Parathyroid adenoma (tissue), 2 donors: ENCODE measurements around the gene UBE2I.
A peak's percentile ranks its signal among the peaks of the same experiment; 100 is the strongest.

Experiments
- H2AFZ ChIP-seq: fragments of 300-600 bp; sonication (generic); one replicate; pipeline ENCODE4 v1.7.0; 2017; ENCODE audit warnings: antibody characterized with exemption, mild to moderate bottlenecking
- H3K27ac ChIP-seq: fragments of 300-600 bp; sonication (generic); one replicate; pipeline ENCODE4 v1.7.0; 2017
- H3K27me3 ChIP-seq: fragments of 300-600 bp; sonication (generic); one replicate; pipeline ENCODE4 v1.7.0; 2017; ENCODE audit warnings: low read length; ENCODE audit not compliant: control insufficient read depth, insufficient read depth
- H3K36me3 ChIP-seq: fragments of 300-600 bp; sonication (generic); one replicate; pipeline ENCODE4 v1.7.0; 2017; ENCODE audit warnings: low read length; ENCODE audit not compliant: control insufficient read depth, insufficient read depth
- H3K4me1 ChIP-seq: fragments of 300-600 bp; sonication (generic); one replicate; pipeline ENCODE4 v1.7.0; 2017; ENCODE audit warnings: control low read depth
- H3K4me2 ChIP-seq: fragments of 300-600 bp; sonication (generic); one replicate; pipeline ENCODE4 v1.7.0; 2017; ENCODE audit warnings: low read length
- H3K4me3 ChIP-seq: fragments of 300-600 bp; sonication (generic); one replicate; pipeline ENCODE4 v1.7.0; 2017; ENCODE audit warnings: low read depth, low read length
- H3K79me2 ChIP-seq: fragments of 300-600 bp; sonication (generic); one replicate; pipeline ENCODE4 v1.7.0; 2017; ENCODE audit warnings: control low read depth
- H3K9ac ChIP-seq: fragments of 300-600 bp; sonication (generic); one replicate; pipeline ENCODE4 v1.7.0; 2017; ENCODE audit warnings: mild to moderate bottlenecking
- H3K9me3 ChIP-seq: fragments of 300-600 bp; sonication (generic); one replicate; pipeline ENCODE4 v1.7.0; 2017; ENCODE audit warnings: low read length; ENCODE audit not compliant: control insufficient read depth
- TF ChIP-seq, protein P1 (sequence below): fragments of 300-600 bp; sonication (generic); IDR thresholded peaks from one replicate; pipeline ENCODE4 v1.7.0; 2017; ENCODE audit warnings: antibody characterized with exemption, mild to moderate bottlenecking
- donor health status: primary hyperparathyroidism.

UBE2I gene

GRCh38 chr16:1310832-1311200 lies 1.4 kb downstream of the UBE2I start:
- H3K27ac ChIP-seq = peak overlapping the region; percentile 5
- H3K79me2 ChIP-seq = peaks cover 55% of the 10 kb centered on the region
- TF ChIP-seq, protein P1, sequence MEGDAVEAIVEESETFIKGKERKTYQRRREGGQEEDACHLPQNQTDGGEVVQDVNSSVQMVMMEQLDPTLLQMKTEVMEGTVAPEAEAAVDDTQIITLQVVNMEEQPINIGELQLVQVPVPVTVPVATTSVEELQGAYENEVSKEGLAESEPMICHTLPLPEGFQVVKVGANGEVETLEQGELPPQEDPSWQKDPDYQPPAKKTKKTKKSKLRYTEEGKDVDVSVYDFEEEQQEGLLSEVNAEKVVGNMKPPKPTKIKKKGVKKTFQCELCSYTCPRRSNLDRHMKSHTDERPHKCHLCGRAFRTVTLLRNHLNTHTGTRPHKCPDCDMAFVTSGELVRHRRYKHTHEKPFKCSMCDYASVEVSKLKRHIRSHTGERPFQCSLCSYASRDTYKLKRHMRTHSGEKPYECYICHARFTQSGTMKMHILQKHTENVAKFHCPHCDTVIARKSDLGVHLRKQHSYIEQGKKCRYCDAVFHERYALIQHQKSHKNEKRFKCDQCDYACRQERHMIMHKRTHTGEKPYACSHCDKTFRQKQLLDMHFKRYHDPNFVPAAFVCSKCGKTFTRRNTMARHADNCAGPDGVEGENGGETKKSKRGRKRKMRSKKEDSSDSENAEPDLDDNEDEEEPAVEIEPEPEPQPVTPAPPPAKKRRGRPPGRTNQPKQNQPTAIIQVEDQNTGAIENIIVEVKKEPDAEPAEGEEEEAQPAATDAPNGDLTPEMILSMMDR = no peak
- no peaks in the 10 kb centered on the region for H3K36me3 ChIP-seq
- H3K4me3 ChIP-seq = peak overlapping the region; percentile 72
- peak overlapping the region; percentile 91 for H3K4me2 ChIP-seq
- no peaks in the 10 kb centered on the region for H3K9me3 ChIP-seq
- no peak overlapping the region for H2AFZ ChIP-seq
- no peaks in the 10 kb centered on the region for H3K27me3 ChIP-seq
- H3K4me1 ChIP-seq = peaks cover 19% of the 10 kb centered on the region
- no peak overlapping the region for H3K9ac ChIP-seq

GRCh38 chr16:1311212-1311737 lies 1.8 kb downstream of the UBE2I start:
- TF ChIP-seq, protein P1 = no peak
- Histone ChIP-seq H3K79me2 (peaks cover 57% of the 10 kb centered on the region), H3K4me1 (peaks cover 19% of the 10 kb centered on the region), H3K9ac (no peak overlapping the region), H3K27me3 (no peaks in the 10 kb centered on the region), H3K36me3 (no peaks in the 10 kb centered on the region), H3K4me2 (peak overlapping the region; percentile 91), H3K4me3 (peak overlapping the region; percentile 72), H3K27ac (peak overlapping the region; percentile 5), H3K9me3 (no peaks in the 10 kb centered on the region), H2AFZ (no peak overlapping the region)

DNA sequence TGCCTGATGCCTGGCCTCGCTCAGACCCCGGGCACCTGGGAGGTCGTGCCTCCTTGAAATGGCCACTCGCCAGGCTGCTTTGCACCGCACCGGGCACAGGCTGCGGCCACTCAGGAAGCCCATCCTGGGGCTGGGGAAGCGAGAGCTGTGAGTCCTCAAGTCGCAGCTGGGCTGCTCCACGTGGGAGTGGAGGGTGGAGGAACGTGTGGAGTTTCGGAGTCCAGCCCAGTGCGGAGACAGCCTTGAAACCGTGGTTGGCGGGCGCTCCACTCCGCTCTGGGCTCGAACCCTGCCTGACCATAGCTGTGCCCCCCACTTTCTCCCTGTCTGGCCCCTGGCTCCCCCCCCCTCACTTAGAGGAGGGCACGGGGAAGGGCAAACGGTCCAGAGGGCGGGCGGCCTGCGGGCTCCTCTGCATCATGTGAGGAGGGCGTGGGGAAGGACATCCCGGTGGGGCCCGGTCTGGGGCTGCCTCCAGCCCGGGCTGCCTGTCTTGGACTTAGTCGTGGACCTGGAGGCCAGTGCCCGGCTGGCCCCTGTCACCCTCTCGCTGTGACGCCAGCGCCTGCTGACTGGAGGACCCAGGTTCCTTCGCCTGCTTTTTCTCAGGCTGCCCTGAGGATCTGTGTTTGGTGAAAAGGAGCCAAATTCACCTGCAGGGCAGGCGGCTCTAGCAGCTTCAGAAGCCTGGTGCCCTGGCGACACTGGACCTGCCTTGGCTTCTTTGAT lies 2.5 kb downstream of the UBE2I start:
- H3K9me3 ChIP-seq = no peaks in the 10 kb centered on the region
- peak overlapping the region; percentile 72 for H3K4me3 ChIP-seq

GRCh38 chr16:1312467-1312816 lies 3.0 kb downstream of the UBE2I start:
- no peak overlapping the region for H3K9ac ChIP-seq
- no peaks in the 10 kb centered on the region for H3K36me3 ChIP-seq
- H3K9me3 ChIP-seq = no peaks in the 10 kb centered on the region
- TF ChIP-seq, protein P1 = no peak
- H3K4me1 ChIP-seq = peaks cover 19% of the 10 kb centered on the region
- H3K4me2 ChIP-seq = peak overlapping the region; percentile 91
- no peak overlapping the region for H3K4me3 ChIP-seq
- no peak overlapping the region for H2AFZ ChIP-seq
- no peaks in the 10 kb centered on the region for H3K27me3 ChIP-seq
- peaks cover 57% of the 10 kb centered on the region for H3K79me2 ChIP-seq
- peak overlapping the region; percentile 17 for H3K27ac ChIP-seq

More for the DNA sequence above, 2.5 kb downstream of the UBE2I start:
- H3K9ac ChIP-seq = no peak overlapping the region
- peaks cover 57% of the 10 kb centered on the region for H3K79me2 ChIP-seq
- no peaks in the 10 kb centered on the region for H3K27me3 ChIP-seq
- H3K36me3 ChIP-seq = no peaks in the 10 kb centered on the region
- H2AFZ ChIP-seq = no peak overlapping the region
- peaks cover 19% of the 10 kb centered on the region for H3K4me1 ChIP-seq
- TF ChIP-seq, protein P1 = no peak
- H3K27ac ChIP-seq = peak overlapping the region; percentile 17
- peak overlapping the region; percentile 91 for H3K4me2 ChIP-seq

GRCh38 chr16:1312903-1313302 lies 3.5 kb downstream of the UBE2I start:
- Histone ChIP-seq H3K27me3 (no peaks in the 10 kb centered on the region), H2AFZ (no peak overlapping the region), H3K36me3 (no peaks in the 10 kb centered on the region), H3K4me2 (peak overlapping the region; percentile 91), H3K4me1 (peaks cover 19% of the 10 kb centered on the region), H3K4me3 (no peak overlapping the region), H3K9ac (no peak overlapping the region), H3K27ac (no peak overlapping the region), H3K79me2 (peaks cover 58% of the 10 kb centered on the region), H3K9me3 (no peaks in the 10 kb centered on the region)
- TF ChIP-seq, protein P1 = no peak
